GM04504 (cell line): ENCODE results near the gene PTPRN2.
"Not testable (repeated sequence)": the region's sequence is repeated elsewhere in the genome, so short reads cannot be mapped to it uniquely, and the experiment has no call there.

Source experiments
- DNase-seq: peaks from one replicate; pipeline ENCODE4 v3.0.0-alpha.2; 2012; ENCODE audit warnings: low read depth

PTPRN2 gene

DNA sequence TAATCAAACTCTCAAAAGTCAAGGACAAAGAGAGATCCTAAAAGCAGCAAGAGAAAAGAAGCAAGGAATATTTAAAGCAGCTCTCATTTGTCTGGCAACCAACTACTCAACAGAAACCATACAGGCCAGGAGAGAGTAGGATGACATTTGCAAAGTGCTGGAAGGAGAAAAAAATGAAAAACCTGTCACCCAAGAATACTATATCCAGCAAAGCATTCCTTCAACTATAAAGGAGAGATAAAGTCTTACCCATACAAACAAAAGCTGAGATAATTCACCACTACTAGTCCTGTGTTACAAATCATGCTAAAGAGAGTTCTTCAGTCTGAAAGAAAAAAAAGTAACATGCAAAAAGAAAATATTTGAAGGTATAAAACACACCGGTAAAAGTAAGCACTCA lies 357.7 kb downstream of the PTPRN2 start:
- no peak for DNase-seq

DNA sequence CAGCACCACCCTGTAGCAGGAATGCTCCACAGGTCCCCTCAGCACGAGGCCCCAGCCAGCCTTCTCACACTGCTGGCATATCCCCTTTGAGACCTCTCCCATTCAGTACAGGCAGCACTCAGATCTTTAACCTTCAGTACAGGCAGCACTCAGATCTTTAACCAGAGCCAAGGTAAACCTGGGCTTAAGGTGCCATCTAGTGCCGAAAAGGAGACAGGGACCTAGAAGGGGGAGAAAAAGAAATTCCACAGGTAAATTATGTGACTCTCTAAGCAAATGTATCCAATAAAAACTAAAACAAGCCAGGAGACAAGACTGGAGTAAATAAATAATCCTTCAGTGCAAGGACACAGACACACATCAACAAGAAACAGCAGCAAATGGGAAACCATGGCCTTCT lies 358.6 kb downstream of the PTPRN2 start:
- DNase-seq = no peak

DNA sequence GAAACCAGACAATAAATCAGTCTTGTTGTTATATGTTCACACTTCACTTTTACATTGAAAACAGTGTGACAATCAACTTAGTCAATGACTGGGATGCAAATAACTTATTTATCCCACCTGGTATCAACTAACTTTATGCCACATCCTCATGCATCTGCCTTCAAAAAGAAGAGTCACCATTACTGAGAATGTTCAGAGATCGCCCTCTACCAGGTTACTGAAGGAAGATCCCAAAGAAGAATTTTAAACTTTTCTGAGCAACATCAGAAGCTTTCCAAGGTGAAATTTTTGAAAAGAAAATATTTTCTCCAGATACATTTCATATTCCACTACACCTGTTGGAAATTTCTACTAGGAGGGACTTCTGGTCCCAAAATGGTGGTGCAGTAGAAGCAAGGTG lies 359.5 kb downstream of the PTPRN2 start:
- no peak for DNase-seq

DNA sequence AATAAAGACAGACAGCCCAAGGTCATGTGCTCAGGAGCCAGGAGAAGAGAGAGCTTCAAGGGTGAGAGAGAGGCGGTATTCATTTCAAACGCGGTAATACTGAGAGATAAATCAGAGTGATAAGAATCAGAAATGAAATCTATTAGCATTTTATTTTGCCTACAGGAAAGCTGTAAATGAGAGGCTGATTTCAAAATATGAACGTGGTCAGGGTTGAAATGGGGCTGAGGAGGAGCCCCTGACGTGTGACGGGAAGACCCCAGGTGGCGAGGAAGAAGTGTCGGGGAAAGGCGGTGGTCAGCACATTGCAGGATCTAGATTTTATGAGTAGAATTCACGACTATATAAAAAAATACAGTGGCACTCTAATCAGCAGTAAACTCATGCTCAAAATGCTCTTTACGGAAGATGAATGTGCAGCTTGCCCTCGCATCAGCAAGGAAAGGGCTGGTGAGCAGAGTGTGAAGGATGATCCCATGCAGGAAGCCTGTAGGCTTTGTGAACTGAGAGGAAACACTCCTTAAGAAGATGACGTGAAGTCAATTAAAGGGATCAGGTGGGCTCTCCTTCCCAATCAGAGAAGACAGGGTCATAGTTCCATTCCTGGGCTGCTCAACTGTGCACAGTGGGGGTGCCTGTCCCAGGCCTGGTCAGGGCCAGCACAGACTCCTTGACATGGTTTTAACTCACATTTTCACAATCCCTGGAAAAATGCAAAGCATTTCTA lies 360.2 kb downstream of the PTPRN2 start:
- DNase-seq = no peak

DNA sequence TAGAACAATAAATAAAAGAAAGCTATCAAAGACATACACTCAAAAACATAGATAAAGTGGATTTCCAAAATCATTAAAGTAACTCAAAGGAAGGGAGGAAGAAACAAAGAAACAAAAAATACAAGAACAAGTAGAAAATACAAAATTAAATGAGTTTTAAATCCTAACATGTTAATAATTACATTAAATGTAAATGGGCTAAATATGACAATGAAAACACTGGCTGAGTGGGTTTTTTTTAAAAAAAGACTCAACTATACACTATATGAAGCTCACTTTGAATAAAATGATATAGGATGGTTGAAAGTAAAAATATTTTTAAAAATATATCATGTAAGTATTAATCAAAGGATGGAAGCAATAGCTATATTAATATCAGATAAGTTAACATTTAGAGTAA lies 371.4 kb downstream of the PTPRN2 start:
- no peak for DNase-seq

GRCh38 chr7:158209435-158209834 lies 378.2 kb downstream of the PTPRN2 start:
- no peak for DNase-seq

GRCh38 chr7:158206341-158206740 lies 381.3 kb downstream of the PTPRN2 start:
- no peak for DNase-seq

DNA sequence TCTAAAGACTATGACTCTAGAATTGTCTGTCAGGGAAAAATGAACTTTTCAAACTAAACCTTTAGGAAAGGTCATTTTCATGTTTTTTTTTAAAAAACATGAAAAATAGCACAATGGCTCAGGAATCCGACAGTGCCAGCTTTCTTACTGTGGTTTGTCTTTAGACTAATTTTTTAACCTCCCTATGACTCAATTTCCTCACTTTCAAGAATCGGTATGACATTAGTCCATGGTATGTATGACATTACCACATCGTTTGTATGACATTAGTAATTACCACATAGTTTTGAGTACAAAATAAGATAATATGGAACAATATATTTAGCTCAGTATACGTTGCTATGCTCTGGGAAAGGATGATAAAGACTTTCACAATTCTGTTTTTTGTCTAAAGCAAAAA lies 383.2 kb downstream of the PTPRN2 start:
- no peak for DNase-seq

DNA sequence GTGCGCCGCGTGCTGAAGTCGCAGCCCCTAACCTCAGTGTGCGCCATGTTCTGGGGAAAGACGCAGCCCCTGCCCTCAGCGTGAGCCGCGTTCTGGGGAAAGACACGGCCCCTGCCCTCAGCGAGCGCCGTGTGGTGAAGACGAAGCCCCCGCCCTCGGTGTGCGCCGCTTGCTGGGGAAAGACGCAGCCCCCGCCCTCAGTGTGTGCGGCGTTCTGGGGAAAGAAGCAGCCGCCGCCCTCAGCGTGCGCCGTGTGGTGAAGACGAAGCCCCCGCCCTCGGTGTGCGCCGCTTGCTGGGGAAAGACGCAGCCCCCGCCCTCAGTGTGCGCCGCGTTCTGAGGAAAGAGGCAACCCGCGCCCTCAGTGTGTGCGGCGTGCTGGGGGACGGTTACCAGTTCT lies 383.7 kb downstream of the PTPRN2 start:
- DNase-seq = not testable (repeated sequence)

DNA sequence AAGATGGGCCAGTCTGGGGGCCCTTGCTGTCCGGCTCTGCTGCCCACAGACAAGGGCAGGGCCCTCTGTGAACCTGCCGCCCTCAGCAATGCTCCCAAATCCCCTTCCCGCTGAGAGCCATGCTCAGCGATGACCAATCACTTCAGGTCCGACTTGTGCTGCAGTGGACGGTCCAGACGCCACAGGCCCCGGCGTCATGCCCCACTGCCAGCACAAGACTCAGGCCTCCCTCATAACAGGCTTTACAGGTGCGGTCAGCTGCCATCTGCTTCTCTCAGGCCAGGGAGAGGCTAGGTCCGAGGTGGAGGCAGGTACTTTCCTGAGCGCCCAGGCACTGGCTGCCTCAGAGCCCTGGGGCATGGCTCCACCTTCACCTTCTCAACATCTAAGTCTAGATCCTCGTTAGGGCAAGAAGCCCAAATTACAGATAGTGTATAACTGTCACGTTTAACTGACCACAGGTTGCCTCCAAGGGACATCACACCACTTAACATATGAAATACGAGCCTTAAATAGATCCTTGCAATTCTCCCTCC lies 393.2 kb downstream of the PTPRN2 start:
- DNase-seq = no peak

GRCh38 chr7:158193446-158193845 lies 394.2 kb downstream of the PTPRN2 start:
- no peak for DNase-seq

DNA sequence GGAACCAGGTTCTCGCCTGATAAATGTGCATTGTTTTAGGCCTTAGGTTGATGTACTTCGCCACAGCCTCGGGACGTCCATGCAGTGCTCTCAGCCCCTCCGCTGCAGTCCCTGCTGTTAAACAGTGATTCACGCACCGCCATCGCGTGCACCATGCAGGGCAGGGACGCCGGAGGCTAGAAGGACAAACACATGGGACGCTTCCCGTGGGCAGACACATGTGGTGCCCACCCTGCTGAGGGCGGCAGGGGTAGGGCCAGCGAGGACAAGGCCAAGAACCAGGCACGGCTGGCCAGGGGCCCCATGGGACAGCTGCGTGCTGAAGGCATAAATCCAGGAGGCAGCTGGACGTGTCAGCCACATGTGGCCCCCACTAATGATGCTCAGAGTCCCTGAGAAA lies 394.7 kb downstream of the PTPRN2 start:
- DNase-seq = no peak

DNA sequence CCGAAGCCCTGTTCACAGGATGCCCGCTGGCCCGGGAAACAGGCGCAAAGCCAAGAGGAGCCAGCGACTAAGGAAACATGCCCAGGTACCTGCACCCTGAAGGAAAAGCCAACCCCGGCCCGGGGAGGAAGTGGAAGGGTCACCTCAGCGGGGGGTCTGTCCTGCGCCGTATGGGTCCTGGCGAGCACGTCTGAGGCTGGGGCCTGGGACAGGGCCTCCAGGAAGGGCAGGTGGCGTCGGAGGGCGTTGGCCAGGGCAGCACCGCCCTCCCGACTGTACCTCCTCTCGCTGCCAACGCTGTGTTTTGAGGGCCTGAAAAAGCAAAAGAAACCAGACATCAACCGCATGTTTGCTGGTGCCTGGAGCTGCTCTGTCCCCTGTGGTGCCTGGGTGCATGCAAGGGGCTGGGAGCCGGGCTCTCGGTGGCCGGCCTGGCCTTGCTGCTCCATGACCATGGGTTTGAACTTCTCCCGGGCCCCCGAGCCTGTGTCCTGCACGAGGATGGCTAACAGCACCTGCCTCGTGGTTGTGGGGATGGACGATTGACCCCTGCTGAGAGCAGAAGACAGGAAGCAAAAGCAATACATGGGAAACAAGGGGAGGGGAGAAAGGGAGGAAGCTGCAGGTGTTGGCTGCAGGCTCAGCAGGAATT lies 395.3 kb downstream of the PTPRN2 start:
- DNase-seq = no peak

DNA sequence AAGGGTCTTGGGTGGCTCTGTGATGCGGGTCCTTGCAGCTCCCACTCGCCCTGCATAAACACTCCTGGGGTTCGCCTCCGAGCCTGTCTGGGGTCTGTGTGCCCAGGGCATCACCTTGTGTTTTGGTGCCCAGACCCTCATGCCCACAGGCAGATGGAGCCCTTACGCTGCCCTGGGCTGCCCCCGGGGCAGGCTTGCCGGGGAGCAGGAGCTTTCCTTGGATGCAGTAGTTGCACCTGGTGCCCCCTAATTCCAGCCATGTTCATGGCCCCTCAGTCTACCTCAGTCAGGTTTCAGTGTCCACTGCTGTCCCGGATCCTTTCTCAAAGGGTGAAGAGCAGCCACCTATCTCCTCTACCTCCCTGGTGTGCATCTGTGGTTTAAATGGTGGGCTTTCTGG lies 396.0 kb downstream of the PTPRN2 start:
- no peak for DNase-seq

DNA sequence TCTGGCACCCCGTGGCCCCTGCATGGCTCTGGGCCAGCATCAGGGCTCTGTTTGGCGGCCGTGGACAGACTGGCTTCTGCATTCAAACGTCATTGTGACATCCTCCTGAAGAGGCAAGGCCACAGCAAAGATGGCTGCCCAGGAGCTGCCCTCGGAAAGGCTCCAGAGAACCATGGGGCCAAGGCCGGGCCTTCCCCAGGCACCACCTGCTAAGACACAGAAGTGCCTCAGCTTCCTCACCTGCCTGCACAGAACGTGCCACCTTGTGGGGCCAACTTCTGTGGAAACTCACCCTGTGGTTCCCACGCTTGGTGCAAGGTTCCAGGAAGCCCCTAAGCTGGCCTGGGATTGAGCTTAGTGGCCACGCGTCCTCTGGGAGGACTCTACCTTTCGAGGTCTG lies 396.9 kb downstream of the PTPRN2 start:
- no peak for DNase-seq

- DNase-seq = no peak
Observed at GRCh38 chr7:158188676-158189075, 398.9 kb downstream of the PTPRN2 start.

GRCh38 chr7:158187694-158187994 lies 400.0 kb downstream of the PTPRN2 start:
- DNase-seq = no peak

DNA sequence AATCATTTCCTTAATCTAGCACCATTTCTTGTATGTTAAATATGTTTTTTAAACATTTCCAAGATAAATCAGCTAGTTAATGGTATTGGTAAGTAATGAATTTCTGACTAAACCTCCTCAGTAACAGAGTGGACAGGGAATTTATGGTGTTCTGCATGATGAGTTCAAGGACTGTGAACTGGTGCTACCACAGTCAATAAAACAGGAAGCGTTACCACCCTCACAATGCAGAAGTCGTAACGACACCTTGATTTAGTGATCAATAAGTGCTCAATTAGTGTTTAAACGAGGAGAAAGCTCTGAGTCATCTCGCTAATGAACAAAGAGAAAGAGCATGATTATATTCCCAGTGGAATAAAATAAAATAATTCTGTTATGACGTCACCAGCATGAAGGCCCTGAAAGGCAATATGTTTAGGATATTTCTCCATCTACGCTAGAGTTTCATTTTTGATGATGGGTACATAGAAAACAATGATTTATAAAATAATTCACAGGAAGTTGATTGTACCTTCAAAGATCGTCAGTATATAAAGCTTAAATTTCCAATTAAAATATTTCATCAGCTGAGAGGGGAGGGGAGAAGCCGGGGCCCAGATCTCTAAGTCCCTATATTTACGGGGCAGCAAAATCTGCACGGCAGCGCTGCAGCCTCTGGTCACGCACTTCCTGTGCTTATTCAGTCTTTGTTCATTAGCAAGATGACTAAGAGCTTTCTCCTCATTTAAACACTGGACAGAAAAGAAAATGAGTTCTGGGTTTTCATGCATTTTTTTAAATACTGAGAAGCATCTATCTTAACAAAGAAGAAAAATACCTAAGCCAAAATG lies 400.5 kb downstream of the PTPRN2 start:
- DNase-seq = no peak

- DNase-seq = no peak
Observed at GRCh38 chr7:158186406-158186805, 401.2 kb downstream of the PTPRN2 start.

- DNase-seq = no peak
Observed at GRCh38 chr7:158185653-158186052, 402.0 kb downstream of the PTPRN2 start.

GRCh38 chr7:158183431-158183830 lies 404.2 kb downstream of the PTPRN2 start:
- no peak for DNase-seq

DNA sequence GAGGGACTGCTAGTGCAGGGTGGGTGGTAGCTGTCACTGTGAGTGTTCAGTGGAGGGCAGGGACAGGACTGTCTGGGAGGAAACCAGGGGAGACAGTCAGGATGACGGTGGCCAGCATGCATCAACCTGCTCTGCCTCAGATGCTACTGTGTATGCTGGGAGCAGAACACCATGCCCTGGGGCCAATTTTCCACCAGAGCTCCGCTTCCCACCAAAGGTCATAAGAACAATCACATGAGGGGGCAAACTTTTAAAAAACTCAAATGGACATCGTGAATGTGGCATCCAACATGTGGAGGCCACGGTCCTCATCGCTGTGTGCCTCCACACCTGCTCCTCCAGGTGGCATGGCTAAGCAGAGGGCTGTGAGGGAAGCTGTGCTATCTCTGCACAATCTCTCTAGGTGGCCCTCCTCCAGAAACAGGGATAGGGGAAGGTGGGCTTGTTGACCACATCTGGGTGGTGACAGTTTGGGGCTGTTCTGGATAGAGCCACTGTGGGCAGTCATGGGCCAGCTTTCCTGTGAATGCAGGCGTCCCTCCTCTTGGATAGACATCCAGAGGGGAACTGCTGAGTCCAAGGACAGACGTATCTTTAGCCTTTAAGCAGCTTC lies 411.0 kb downstream of the PTPRN2 start:
- DNase-seq = no peak

GRCh38 chr7:158175779-158176178 lies 411.8 kb downstream of the PTPRN2 start:
- no peak for DNase-seq
